HG02884 (cell line): Measurements from ENCODE around the gene THADA.

ENCODE experiments used
- ATAC-seq: cut with Tn5 transposase; IDR thresholded peaks from one replicate; pipeline ENCODE4 v1.9.1; 2021; ENCODE audit warnings: mild to moderate bottlenecking, moderate library complexity; ENCODE audit not compliant: unreplicated experiment

The THADA gene

GRCh38 chr2:43333656-43334144 lies 262.1 kb downstream of the THADA start:
- no peak for ATAC-seq

- ATAC-seq, result no peak
Observed at GRCh38 chr2:43333101-43333655, 262.7 kb downstream of the THADA start.

- ATAC-seq, result no peak
Observed at GRCh38 chr2:43332653-43333052, 263.2 kb downstream of the THADA start.

- no peak for ATAC-seq
Observed at GRCh38 chr2:43331422-43331821, 264.4 kb downstream of the THADA start.

- no peak for ATAC-seq
Observed at GRCh38 chr2:43329637-43330036, 266.2 kb downstream of the THADA start.

- no peak for ATAC-seq
Observed at GRCh38 chr2:43328832-43329231, 267.0 kb downstream of the THADA start.

- ATAC-seq, result no peak
Observed at GRCh38 chr2:43328133-43328532, 267.7 kb downstream of the THADA start.

GRCh38 chr2:43327119-43327518 lies 268.7 kb downstream of the THADA start:
- ATAC-seq, result no peak

- ATAC-seq, result no peak
Observed at GRCh38 chr2:43326101-43326825, 269.6 kb downstream of the THADA start.

GRCh38 chr2:43325107-43325811 lies 270.6 kb downstream of the THADA start:
- no peak for ATAC-seq

GRCh38 chr2:43324259-43325106 lies 271.4 kb downstream of the THADA start:
- no peak for ATAC-seq

- ATAC-seq, result no peak
Observed at GRCh38 chr2:43323857-43324256, 272.0 kb downstream of the THADA start.

GRCh38 chr2:43321446-43321845 lies 274.4 kb downstream of the THADA start:
- ATAC-seq, result no peak

- no peak for ATAC-seq
Observed at GRCh38 chr2:43319541-43319940, 276.3 kb downstream of the THADA start.

- no peak for ATAC-seq
Observed at GRCh38 chr2:43318791-43319190, 277.0 kb downstream of the THADA start.

- ATAC-seq, result no peak
Observed at GRCh38 chr2:43317680-43318079, 278.2 kb downstream of the THADA start.

- ATAC-seq, result no peak
Observed at GRCh38 chr2:43317194-43317593, 278.6 kb downstream of the THADA start.

GRCh38 chr2:43315482-43315881 lies 280.4 kb downstream of the THADA start:
- ATAC-seq, result no peak

GRCh38 chr2:43314299-43314927 lies 281.4 kb downstream of the THADA start:
- no peak for ATAC-seq

GRCh38 chr2:43313642-43314017 lies 282.2 kb downstream of the THADA start:
- ATAC-seq, result no peak
